HepG2 (cell line): Measurements from ENCODE around the gene CCDC70. TPM values are rescaled to one million over a fixed set of nuclear protein-coding genes. Genes with fewer than 3 reads are reported as not detected.

Source experiments
- ARNT ChIP-seq: fragments of 450-650 bp; IDR thresholded peaks from 2 replicates; pipeline ENCODE4 v1.6.1; 2017
- BRD4 ChIP-seq: sonication (generic); formaldehyde crosslinking; IDR thresholded peaks from 2 replicates; pipeline ENCODE4 v1.4.0; 2020; ENCODE audit warnings: missing genetic modification reagents
- EZH2 ChIP-seq: conservative IDR thresholded peaks from 2 replicates; pipeline ENCODE4 v1.6.1; 2012; ENCODE audit warnings: mild to moderate bottlenecking, low read depth, low read length, moderate library complexity
- MAFG ChIP-seq: sonication (generic); formaldehyde crosslinking; IDR thresholded peaks from 2 replicates; pipeline ENCODE4 v1.5.1; 2020; ENCODE audit warnings: mild to moderate bottlenecking, missing genetic modification reagents
- MTF2 ChIP-seq: sonication (generic); formaldehyde crosslinking; IDR thresholded peaks from 2 replicates; pipeline ENCODE4 v1.5.0; 2020; ENCODE audit warnings: missing genetic modification reagents, borderline replicate concordance
- MZF1 ChIP-seq: sonication (generic); formaldehyde crosslinking; IDR thresholded peaks from 2 replicates; pipeline ENCODE4 v1.8.1; 2023; ENCODE audit warnings: mild to moderate bottlenecking, missing genetic modification reagents, borderline replicate concordance
- NCOA5 ChIP-seq: sonication (generic); formaldehyde crosslinking; IDR thresholded peaks from 2 replicates; pipeline ENCODE4 v1.4.0; 2020; ENCODE audit warnings: missing genetic modification reagents
- NFKB2 ChIP-seq: sonication (generic); formaldehyde crosslinking; IDR thresholded peaks from 2 replicates; pipeline ENCODE4 v1.4.0; 2020; ENCODE audit warnings: missing genetic modification reagents, borderline replicate concordance
- POGZ ChIP-seq: sonication (generic); formaldehyde crosslinking; IDR thresholded peaks from 2 replicates; pipeline ENCODE4 v1.4.0; 2020; ENCODE audit warnings: mild to moderate bottlenecking, missing genetic modification reagents
- RBM22 ChIP-seq: fragments of 200-400 bp; formaldehyde crosslinking; optimal IDR thresholded peaks from 2 replicates; pipeline ENCODE3; 2017; ENCODE audit warnings: mild to moderate bottlenecking, low read length, moderate library complexity
- RFXANK ChIP-seq: IDR thresholded peaks from 2 replicates; pipeline ENCODE4 v1.6.1; 2016
- ZNF576 ChIP-seq: sonication (generic); formaldehyde crosslinking; IDR thresholded peaks from 2 replicates; pipeline ENCODE4 v1.4.0; 2020; ENCODE audit warnings: mild to moderate bottlenecking, missing genetic modification reagents
- ZNF605 ChIP-seq: sonication (generic); formaldehyde crosslinking; IDR thresholded peaks from 2 replicates; pipeline ENCODE4 v1.8.0; 2022; ENCODE audit warnings: mild to moderate bottlenecking, missing genetic modification reagents
- polyA plus RNA-seq, 8 experiments: library from polyadenylated mRNA; depleted of rRNA in 3 of 8; stranded (reverse) in 7 of 8; unstranded in 1 of 8; fragments of >200 nt; fragmentation: Illumina TruSeq in 4 of 8; extraction: Trizol in 4 of 8; gene quantifications; 2 replicates each; pipeline versions ENCODE4 v1.2.1 to v1.2.3, GENCODE V29; 2011 to 2016; ENCODE audit warnings: low read depth in 4 of 8, missing spikeins in 1 of 8, mixed read lengths in 1 of 8; ENCODE audit not compliant: insufficient read depth in 1 of 8
- total RNA-seq, 5 experiments: library from RNA; depleted of rRNA; stranded (reverse); fragments of >200 nt; fragmentation: Illumina TruSeq; extraction: Trizol; gene quantifications; 2 replicates each; pipeline ENCODE4 v1.2.3, GENCODE V29; 2016; ENCODE audit warnings: low read depth in 1 of 5
- TF ChIP-seq, protein P1 (sequence below): sonication (generic); formaldehyde crosslinking; IDR thresholded peaks from 2 replicates; pipeline ENCODE4 v1.9.0; 2022; ENCODE audit warnings: missing genetic modification reagents, mild to moderate bottlenecking, borderline replicate concordance
- TF ChIP-seq, protein P2 (sequence below): IDR thresholded peaks from 2 replicates; pipeline ENCODE4 v1.6.1; 2012; ENCODE audit warnings: low read length, improper control_type of control experiment
- TF ChIP-seq, protein P3 (sequence below): IDR thresholded peaks from 2 replicates; pipeline ENCODE4 v1.6.1; 2012; ENCODE audit warnings: low read depth, low read length, improper control_type of control experiment
- TF ChIP-seq, protein P4 (sequence below): sonication (generic); formaldehyde crosslinking; IDR thresholded peaks from 2 replicates; pipeline ENCODE4 v1.4.0; 2020; ENCODE audit warnings: missing genetic modification reagents
- TF ChIP-seq, protein P5 (sequence below): sonication (generic); formaldehyde crosslinking; IDR thresholded peaks from 2 replicates; pipeline ENCODE4 v1.4.0; 2020; ENCODE audit warnings: missing genetic modification reagents

CCDC70 gene
- total and polyA plus RNA-seq, 2 of the 13 experiments (the other 11 are each of a cell fraction or from before 2014, with no cell fraction given): 0.13 TPM; not detected in 1

GRCh38 chr13:51844862-51845573 lies 16.8 kb upstream of the CCDC70 start, which contains the start of gene TMEM272 (continued):
- no peak for TF ChIP-seq NFKB2 (CRISPR knock-in tag)
- no peak for TF ChIP-seq RFXANK (CRISPR knock-in tag)
- TF ChIP-seq NCOA5 (CRISPR knock-in tag): no peak
- no peak for TF ChIP-seq EZH2
- TF ChIP-seq, protein P1, sequence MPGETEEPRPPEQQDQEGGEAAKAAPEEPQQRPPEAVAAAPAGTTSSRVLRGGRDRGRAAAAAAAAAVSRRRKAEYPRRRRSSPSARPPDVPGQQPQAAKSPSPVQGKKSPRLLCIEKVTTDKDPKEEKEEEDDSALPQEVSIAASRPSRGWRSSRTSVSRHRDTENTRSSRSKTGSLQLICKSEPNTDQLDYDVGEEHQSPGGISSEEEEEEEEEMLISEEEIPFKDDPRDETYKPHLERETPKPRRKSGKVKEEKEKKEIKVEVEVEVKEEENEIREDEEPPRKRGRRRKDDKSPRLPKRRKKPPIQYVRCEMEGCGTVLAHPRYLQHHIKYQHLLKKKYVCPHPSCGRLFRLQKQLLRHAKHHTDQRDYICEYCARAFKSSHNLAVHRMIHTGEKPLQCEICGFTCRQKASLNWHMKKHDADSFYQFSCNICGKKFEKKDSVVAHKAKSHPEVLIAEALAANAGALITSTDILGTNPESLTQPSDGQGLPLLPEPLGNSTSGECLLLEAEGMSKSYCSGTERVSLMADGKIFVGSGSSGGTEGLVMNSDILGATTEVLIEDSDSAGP (CRISPR knock-in tag): peak; percentile 38; the same call in 1 of the 2 replicates
- TF ChIP-seq MTF2 (CRISPR knock-in tag): no peak
- TF ChIP-seq MAFG: no peak
- no peak for TF ChIP-seq ZNF576 (CRISPR knock-in tag)
- TF ChIP-seq, protein P2, sequence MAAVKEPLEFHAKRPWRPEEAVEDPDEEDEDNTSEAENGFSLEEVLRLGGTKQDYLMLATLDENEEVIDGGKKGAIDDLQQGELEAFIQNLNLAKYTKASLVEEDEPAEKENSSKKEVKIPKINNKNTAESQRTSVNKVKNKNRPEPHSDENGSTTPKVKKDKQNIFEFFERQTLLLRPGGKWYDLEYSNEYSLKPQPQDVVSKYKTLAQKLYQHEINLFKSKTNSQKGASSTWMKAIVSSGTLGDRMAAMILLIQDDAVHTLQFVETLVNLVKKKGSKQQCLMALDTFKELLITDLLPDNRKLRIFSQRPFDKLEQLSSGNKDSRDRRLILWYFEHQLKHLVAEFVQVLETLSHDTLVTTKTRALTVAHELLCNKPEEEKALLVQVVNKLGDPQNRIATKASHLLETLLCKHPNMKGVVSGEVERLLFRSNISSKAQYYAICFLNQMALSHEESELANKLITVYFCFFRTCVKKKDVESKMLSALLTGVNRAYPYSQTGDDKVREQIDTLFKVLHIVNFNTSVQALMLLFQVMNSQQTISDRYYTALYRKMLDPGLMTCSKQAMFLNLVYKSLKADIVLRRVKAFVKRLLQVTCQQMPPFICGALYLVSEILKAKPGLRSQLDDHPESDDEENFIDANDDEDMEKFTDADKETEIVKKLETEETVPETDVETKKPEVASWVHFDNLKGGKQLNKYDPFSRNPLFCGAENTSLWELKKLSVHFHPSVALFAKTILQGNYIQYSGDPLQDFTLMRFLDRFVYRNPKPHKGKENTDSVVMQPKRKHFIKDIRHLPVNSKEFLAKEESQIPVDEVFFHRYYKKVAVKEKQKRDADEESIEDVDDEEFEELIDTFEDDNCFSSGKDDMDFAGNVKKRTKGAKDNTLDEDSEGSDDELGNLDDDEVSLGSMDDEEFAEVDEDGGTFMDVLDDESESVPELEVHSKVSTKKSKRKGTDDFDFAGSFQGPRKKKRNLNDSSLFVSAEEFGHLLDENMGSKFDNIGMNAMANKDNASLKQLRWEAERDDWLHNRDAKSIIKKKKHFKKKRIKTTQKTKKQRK: no peak
- peak; percentile 64; the same call in 1 of the 2 replicates for TF ChIP-seq POGZ (CRISPR knock-in tag)
- TF ChIP-seq, protein P3, sequence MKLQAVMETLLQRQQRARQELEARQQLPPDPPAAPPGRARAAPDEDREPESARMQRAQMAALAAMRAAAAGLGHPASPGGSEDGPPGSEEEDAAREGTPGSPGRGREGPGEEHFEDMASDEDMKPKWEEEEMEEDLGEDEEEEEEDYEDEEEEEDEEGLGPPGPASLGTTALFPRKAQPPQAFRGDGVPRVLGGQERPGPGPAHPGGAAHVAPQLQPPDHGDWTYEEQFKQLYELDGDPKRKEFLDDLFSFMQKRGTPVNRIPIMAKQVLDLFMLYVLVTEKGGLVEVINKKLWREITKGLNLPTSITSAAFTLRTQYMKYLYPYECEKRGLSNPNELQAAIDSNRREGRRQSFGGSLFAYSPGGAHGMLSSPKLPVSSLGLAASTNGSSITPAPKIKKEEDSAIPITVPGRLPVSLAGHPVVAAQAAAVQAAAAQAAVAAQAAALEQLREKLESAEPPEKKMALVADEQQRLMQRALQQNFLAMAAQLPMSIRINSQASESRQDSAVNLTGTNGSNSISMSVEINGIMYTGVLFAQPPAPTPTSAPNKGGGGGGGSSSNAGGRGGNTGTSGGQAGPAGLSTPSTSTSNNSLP: no peak
- no peak for TF ChIP-seq MZF1 (CRISPR knock-in tag)
- peak; percentile 60; the same call in 1 of the 2 replicates for TF ChIP-seq BRD4 (CRISPR knock-in tag)
- no peak for TF ChIP-seq RBM22
- TF ChIP-seq ZNF605 (CRISPR knock-in tag): no peak
- no peak for TF ChIP-seq ARNT
- TF ChIP-seq, protein P4, sequence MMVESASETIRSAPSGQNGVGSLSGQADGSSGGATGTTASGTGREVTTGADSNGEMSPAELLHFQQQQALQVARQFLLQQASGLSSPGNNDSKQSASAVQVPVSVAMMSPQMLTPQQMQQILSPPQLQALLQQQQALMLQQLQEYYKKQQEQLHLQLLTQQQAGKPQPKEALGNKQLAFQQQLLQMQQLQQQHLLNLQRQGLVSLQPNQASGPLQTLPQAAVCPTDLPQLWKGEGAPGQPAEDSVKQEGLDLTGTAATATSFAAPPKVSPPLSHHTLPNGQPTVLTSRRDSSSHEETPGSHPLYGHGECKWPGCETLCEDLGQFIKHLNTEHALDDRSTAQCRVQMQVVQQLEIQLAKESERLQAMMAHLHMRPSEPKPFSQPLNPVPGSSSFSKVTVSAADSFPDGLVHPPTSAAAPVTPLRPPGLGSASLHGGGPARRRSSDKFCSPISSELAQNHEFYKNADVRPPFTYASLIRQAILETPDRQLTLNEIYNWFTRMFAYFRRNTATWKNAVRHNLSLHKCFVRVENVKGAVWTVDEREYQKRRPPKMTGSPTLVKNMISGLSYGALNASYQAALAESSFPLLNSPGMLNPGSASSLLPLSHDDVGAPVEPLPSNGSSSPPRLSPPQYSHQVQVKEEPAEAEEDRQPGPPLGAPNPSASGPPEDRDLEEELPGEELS (CRISPR knock-in tag): no peak
- TF ChIP-seq, protein P5, sequence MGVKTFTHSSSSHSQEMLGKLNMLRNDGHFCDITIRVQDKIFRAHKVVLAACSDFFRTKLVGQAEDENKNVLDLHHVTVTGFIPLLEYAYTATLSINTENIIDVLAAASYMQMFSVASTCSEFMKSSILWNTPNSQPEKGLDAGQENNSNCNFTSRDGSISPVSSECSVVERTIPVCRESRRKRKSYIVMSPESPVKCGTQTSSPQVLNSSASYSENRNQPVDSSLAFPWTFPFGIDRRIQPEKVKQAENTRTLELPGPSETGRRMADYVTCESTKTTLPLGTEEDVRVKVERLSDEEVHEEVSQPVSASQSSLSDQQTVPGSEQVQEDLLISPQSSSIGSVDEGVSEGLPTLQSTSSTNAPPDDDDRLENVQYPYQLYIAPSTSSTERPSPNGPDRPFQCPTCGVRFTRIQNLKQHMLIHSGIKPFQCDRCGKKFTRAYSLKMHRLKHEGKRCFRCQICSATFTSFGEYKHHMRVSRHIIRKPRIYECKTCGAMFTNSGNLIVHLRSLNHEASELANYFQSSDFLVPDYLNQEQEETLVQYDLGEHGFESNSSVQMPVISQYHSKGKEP (CRISPR knock-in tag): no peak
